ENCODE measurements around the gene NAB2. TPM values are rescaled to one million over a fixed set of nuclear protein-coding genes. Genes with fewer than 3 reads are reported as not detected.

NAB2 gene
- polyA plus RNA-seq, 3 donors = 40.7 to 43.4 (median 42.4) TPM

GRCh38 chr12:57129321-57129842 is 40.5 kb downstream of the NAB2 start:
- no peak for DNase-seq (ENCODE audit: low read depth in 3 of 3, low spot score in 2 of 3)

- DNase-seq (ENCODE audit: low read depth in 3 of 3, low spot score in 2 of 3) = no peak
Measured at GRCh38 chr12:57129889-57130288, 41.0 kb downstream of the NAB2 start.

GRCh38 chr12:57130941-57131340 is 42.0 kb downstream of the NAB2 start:
- DNase-seq (ENCODE audit: low read depth in 3 of 3, low spot score in 2 of 3) = no peak

GRCh38 chr12:57131896-57132744 is 43.2 kb downstream of the NAB2 start:
- DNase-seq (ENCODE audit: low read depth in 3 of 3, low spot score in 2 of 3) = no peak

- DNase-seq (ENCODE audit: low read depth in 3 of 3, low spot score in 2 of 3) = no peak
Measured at GRCh38 chr12:57133013-57133569, 44.2 kb downstream of the NAB2 start.

- DNase-seq (ENCODE audit: low read depth in 3 of 3, low spot score in 2 of 3) = no peak
Measured at GRCh38 chr12:57133916-57134315, 45.0 kb downstream of the NAB2 start.

- no peak for DNase-seq (ENCODE audit: low read depth in 3 of 3, low spot score in 2 of 3)
Measured at GRCh38 chr12:57134949-57135348, 46.0 kb downstream of the NAB2 start.

GRCh38 chr12:57135527-57136326 is 46.8 kb downstream of the NAB2 start:
- no peak for DNase-seq (ENCODE audit: low read depth in 3 of 3, low spot score in 2 of 3)

- no peak for DNase-seq (ENCODE audit: low read depth in 3 of 3, low spot score in 2 of 3)
Measured at GRCh38 chr12:57138526-57139272, 49.8 kb downstream of the NAB2 start.

- no peak for DNase-seq (ENCODE audit: low read depth in 3 of 3, low spot score in 2 of 3)
Measured at GRCh38 chr12:57139796-57140649, 51.1 kb downstream of the NAB2 start.

- DNase-seq (ENCODE audit: low read depth in 3 of 3, low spot score in 2 of 3) = no peak
Measured at GRCh38 chr12:57141249-57141648, 52.3 kb downstream of the NAB2 start.

- no peak for DNase-seq (ENCODE audit: low read depth in 3 of 3, low spot score in 2 of 3)
Measured at GRCh38 chr12:57142121-57142520, 53.2 kb downstream of the NAB2 start.

GRCh38 chr12:57142727-57143126 is 53.8 kb downstream of the NAB2 start:
- DNase-seq (ENCODE audit: low read depth in 3 of 3, low spot score in 2 of 3) = no peak

GRCh38 chr12:57143454-57143853 is 54.5 kb downstream of the NAB2 start:
- DNase-seq (ENCODE audit: low read depth in 3 of 3, low spot score in 2 of 3) = no peak

Other genes with a start within 250 kb of the NAB2 start
- under 1 TPM in 2 of 3 donors, not detected in 1; 0.07 to 0.11 TPM for gene SDR9C7, start 154.7 kb upstream of the NAB2 start, polyA plus RNA-seq (ENCODE audit: insufficient read length in 3 of 3)
- under 1 TPM; 0.28 to 0.68 (median 0.37) TPM for gene RDH16, start 131.5 kb upstream of the NAB2 start, polyA plus RNA-seq (ENCODE audit: insufficient read length in 3 of 3)
- gene ZBTB39, start 82.6 kb upstream of the NAB2 start, polyA plus RNA-seq (ENCODE audit: insufficient read length in 3 of 3) = 10 to 100 TPM; 11.9 to 13.0 (median 12.4) TPM
- gene TAC3, start 72.6 kb upstream of the NAB2 start, polyA plus RNA-seq (ENCODE audit: insufficient read length in 3 of 3) = 1 to 10 TPM in 1 of 3 donors, under 1 TPM in 2; 0.54 to 1.4 (median 0.75) TPM
- under 1 TPM; 0.10 to 0.25 (median 0.11) TPM for gene MYO1A, start 39.0 kb upstream of the NAB2 start, polyA plus RNA-seq (ENCODE audit: insufficient read length in 3 of 3)
- gene NEMP1, start 10.3 kb upstream of the NAB2 start, polyA plus RNA-seq (ENCODE audit: insufficient read length in 3 of 3) = 10 to 100 TPM; 22.5 to 24.8 (median 23.6) TPM
- gene STAT6, start 22.2 kb downstream of the NAB2 start, polyA plus RNA-seq (ENCODE audit: insufficient read length in 3 of 3) = 100 to 1,000 TPM in 1 of 3 donors, 10 to 100 TPM in 2; 89.6 to 106 (median 99.2) TPM
- gene LRP1, start 39.4 kb downstream of the NAB2 start, polyA plus RNA-seq (ENCODE audit: insufficient read length in 3 of 3) = 10 to 100 TPM; 58.5 to 69.2 (median 60.0) TPM
- under 1 TPM in 1 of 3 donors, not detected in 2; 0.44 TPM for gene LRP1-AS, start 58.5 kb downstream of the NAB2 start, polyA plus RNA-seq (ENCODE audit: insufficient read length in 3 of 3)
- gene NXPH4, start 127.7 kb downstream of the NAB2 start, polyA plus RNA-seq (ENCODE audit: insufficient read length in 3 of 3) = 1 to 10 TPM; 2.4 to 3.7 (median 2.5) TPM
- 10 to 100 TPM; 66.0 to 79.2 (median 72.7) TPM for gene SHMT2, start 140.6 kb downstream of the NAB2 start, polyA plus RNA-seq (ENCODE audit: insufficient read length in 3 of 3)
- 1 to 10 TPM; 2.5 to 4.2 (median 3.3) TPM for gene STAC3, start 162.1 kb downstream of the NAB2 start, polyA plus RNA-seq (ENCODE audit: insufficient read length in 3 of 3)